OCI-LY1 (cell line): ENCODE results near the gene CCL17.

ENCODE experiments used
- EZH2 ChIP-seq: fragments of 200-600 bp; sonication (generic), shearing (Covaris generic); IDR thresholded peaks from 2 replicates; pipeline ENCODE4 v1.8.0; 2017; ENCODE audit warnings: borderline replicate concordance, mixed run types, mild to moderate bottlenecking, antibody characterized with exemption, low read length, moderate library complexity, mixed read lengths
- TF ChIP-seq, protein P1 (sequence below): fragments of 200-600 bp; sonication (generic), shearing (Covaris generic); IDR thresholded peaks from 2 replicates; pipeline ENCODE4 v1.5.1; 2017; ENCODE audit warnings: mild to moderate bottlenecking, antibody characterized with exemption, low read length, moderate library complexity, mixed read lengths

DNA sequence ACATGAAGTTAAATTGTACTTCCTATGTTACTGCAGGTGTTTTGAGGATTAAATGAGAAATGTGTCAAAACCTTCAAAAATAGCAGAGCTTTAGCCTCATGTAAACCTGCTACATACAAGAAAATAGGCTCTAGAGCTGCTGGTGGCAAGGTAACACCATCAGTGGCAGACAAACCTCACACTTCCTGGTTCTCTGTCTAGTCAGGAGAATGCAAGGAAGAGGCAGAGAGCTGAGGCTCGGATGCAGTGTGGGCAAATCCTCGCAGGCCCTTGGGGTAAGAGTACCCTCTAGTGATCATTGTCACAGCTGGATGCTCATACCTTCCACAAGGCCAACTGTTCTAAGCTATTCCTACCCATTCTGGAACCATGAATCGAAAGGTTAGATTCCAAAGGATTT lies 28.4 kb downstream of the CCL17 start:
- no peak for TF ChIP-seq EZH2
- TF ChIP-seq, protein P1, sequence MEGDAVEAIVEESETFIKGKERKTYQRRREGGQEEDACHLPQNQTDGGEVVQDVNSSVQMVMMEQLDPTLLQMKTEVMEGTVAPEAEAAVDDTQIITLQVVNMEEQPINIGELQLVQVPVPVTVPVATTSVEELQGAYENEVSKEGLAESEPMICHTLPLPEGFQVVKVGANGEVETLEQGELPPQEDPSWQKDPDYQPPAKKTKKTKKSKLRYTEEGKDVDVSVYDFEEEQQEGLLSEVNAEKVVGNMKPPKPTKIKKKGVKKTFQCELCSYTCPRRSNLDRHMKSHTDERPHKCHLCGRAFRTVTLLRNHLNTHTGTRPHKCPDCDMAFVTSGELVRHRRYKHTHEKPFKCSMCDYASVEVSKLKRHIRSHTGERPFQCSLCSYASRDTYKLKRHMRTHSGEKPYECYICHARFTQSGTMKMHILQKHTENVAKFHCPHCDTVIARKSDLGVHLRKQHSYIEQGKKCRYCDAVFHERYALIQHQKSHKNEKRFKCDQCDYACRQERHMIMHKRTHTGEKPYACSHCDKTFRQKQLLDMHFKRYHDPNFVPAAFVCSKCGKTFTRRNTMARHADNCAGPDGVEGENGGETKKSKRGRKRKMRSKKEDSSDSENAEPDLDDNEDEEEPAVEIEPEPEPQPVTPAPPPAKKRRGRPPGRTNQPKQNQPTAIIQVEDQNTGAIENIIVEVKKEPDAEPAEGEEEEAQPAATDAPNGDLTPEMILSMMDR = no peak
